ENCODE data around the gene EXOC4. TPM values are rescaled to one million over a fixed set of nuclear protein-coding genes. Genes with fewer than 3 reads are reported as not detected.

The EXOC4 gene
- total and polyA plus RNA-seq, 12 donors = 7.5 to 41.7 (median 34.6) TPM

- H3K36me3 ChIP-seq = no peaks in the 10 kb centered on the region
- intact Hi-C loops (cut with DNase I) = no loop called here
- TF ChIP-seq CTCF (IDR thresholded peaks at IDR 0.05) = no peak
- no peaks in the 10 kb centered on the region for H3K27me3 ChIP-seq
- no peak overlapping the region for H3K27ac ChIP-seq
- no peak for ATAC-seq
- H3K9me3 ChIP-seq = peaks cover 0 to 36% (median 15%) of the 10 kb centered on the region in 11 donors
- H3K4me1 ChIP-seq = peaks cover 0 to 13% (median 0%) of the 10 kb centered on the region in 9 donors
- DNase-seq = no peak
- no peak overlapping the region for H3K4me3 ChIP-seq
Observed at GRCh38 chr7:134085311-134085710, 832.4 kb downstream of the EXOC4 start.

GRCh38 chr7:134086998-134087735 lies 834.3 kb downstream of the EXOC4 start:
- WGBS, 2 donors = 87 to 92% methylated on average over 2 of the region's 2 CpGs
- ATAC-seq (no peak), DNase-seq (no peak)
- no peak for TF ChIP-seq CTCF (IDR thresholded peaks at IDR 0.05)
- H3K27ac ChIP-seq = no peak overlapping the region
- intact Hi-C loops (cut with DNase I) = no loop called here
- H3K4me3 ChIP-seq = no peak overlapping the region
- H3K4me1 ChIP-seq = peaks cover 0 to 13% (median 0%) of the 10 kb centered on the region in 9 donors
- H3K27me3 ChIP-seq = no peaks in the 10 kb centered on the region
- H3K9me3 ChIP-seq = peaks cover 0 to 45% (median 15%) of the 10 kb centered on the region in 11 donors
- H3K36me3 ChIP-seq = no peaks in the 10 kb centered on the region

- ATAC-seq (no peak), DNase-seq (no peak)
- peaks cover 0 to 13% (median 0%) of the 10 kb centered on the region in 9 donors for H3K4me1 ChIP-seq
- intact Hi-C loops (cut with DNase I) = no loop called here
- TF ChIP-seq CTCF (IDR thresholded peaks at IDR 0.05) = no peak
- H3K27me3 ChIP-seq = no peaks in the 10 kb centered on the region
- H3K36me3 ChIP-seq = no peaks in the 10 kb centered on the region
- H3K4me3 ChIP-seq = no peak overlapping the region
- no peak overlapping the region for H3K27ac ChIP-seq
- peaks cover 0 to 45% (median 15%) of the 10 kb centered on the region in 11 donors for H3K9me3 ChIP-seq
Observed at GRCh38 chr7:134088199-134088598, 835.3 kb downstream of the EXOC4 start.

GRCh38 chr7:134089446-134089845 lies 836.6 kb downstream of the EXOC4 start:
- ATAC-seq (no peak), DNase-seq (no peak)
- H3K36me3 ChIP-seq = no peaks in the 10 kb centered on the region
- no peaks in the 10 kb centered on the region for H3K27me3 ChIP-seq
- H3K27ac ChIP-seq = no peak overlapping the region
- TF ChIP-seq CTCF (IDR thresholded peaks at IDR 0.05) = no peak
- intact Hi-C loops (cut with DNase I) = no loop called here
- no peak overlapping the region for H3K4me3 ChIP-seq
- peaks cover 0 to 49% (median 17%) of the 10 kb centered on the region in 11 donors for H3K9me3 ChIP-seq
- H3K4me1 ChIP-seq = peaks cover 0 to 8% (median 0%) of the 10 kb centered on the region in 9 donors
- WGBS, 2 donors = 78 to 81% methylated on average over 4 of the region's 4 CpGs

All from heart right ventricle (tissue), 16 donors.